Ishikawa (cell line): ENCODE measurements around the gene MSL2.
A peak's percentile ranks its signal among the peaks of the same experiment; 100 is the strongest.

Experiments used
- CEBPB ChIP-seq: IDR thresholded peaks from 2 replicates; pipeline ENCODE4 v1.6.1; 2012
- CREB1 ChIP-seq: IDR thresholded peaks from 2 replicates; pipeline ENCODE4 v1.6.1; 2012; ENCODE audit warnings: low read depth
- EGR1 ChIP-seq: IDR thresholded peaks from 2 replicates; pipeline ENCODE4 v1.6.1; 2012
- EP300 ChIP-seq: IDR thresholded peaks from 2 replicates; pipeline ENCODE4 v1.6.1; 2012; ENCODE audit warnings: borderline replicate concordance
- FOXM1 ChIP-seq: IDR thresholded peaks from 2 replicates; pipeline ENCODE4 v1.6.1; 2012; ENCODE audit warnings: low read depth, borderline replicate concordance
- MAX ChIP-seq: IDR thresholded peaks from 2 replicates; pipeline ENCODE4 v1.6.1; 2012
- NFIC ChIP-seq: IDR thresholded peaks from 2 replicates; pipeline ENCODE4 v1.6.1; 2012
- RAD21 ChIP-seq: IDR thresholded peaks from 2 replicates; pipeline ENCODE4 v1.6.1; 2012; ENCODE audit warnings: low read depth
- REST ChIP-seq: IDR thresholded peaks from 2 replicates; pipeline ENCODE4 v1.6.1; 2012; ENCODE audit warnings: low read depth, mild to moderate bottlenecking
- TAF1 ChIP-seq: IDR thresholded peaks from 2 replicates; pipeline ENCODE4 v1.6.1; 2012; ENCODE audit warnings: low read depth, mild to moderate bottlenecking
- TCF12 ChIP-seq: IDR thresholded peaks from 2 replicates; pipeline ENCODE4 v1.6.1; 2012; ENCODE audit warnings: low read depth
- TEAD4 ChIP-seq: IDR thresholded peaks from 2 replicates; pipeline ENCODE4 v1.6.1; 2012
- USF1 ChIP-seq: IDR thresholded peaks from 2 replicates; pipeline ENCODE4 v1.6.1; 2012
- YY1 ChIP-seq: IDR thresholded peaks from 2 replicates; pipeline ENCODE4 v1.6.1; 2012; ENCODE audit warnings: low read depth
- ZBTB7A ChIP-seq: IDR thresholded peaks from 2 replicates; pipeline ENCODE4 v1.6.1; 2012; ENCODE audit warnings: low read depth

Gene MSL2

GRCh38 chr3:136207489-136208115 is 11.5 kb upstream of the MSL2 start:
- TF ChIP-seq RAD21 (no peak), USF1 (no peak), REST (no peak), EP300 (no peak), MAX (no peak), EGR1 (no peak), TEAD4 (no peak)

GRCh38 chr3:136197159-136197793 is 1.1 kb upstream of the MSL2 start:
- TF ChIP-seq EGR1 (no peak), YY1 (no peak), TCF12 (no peak), EP300 (no peak), REST (no peak), CEBPB (no peak), USF1 (no peak)

GRCh38 chr3:136196401-136197158 is 445 bp upstream of the MSL2 start:
- TF ChIP-seq RAD21 (no peak; the same call in 1 of the 2 replicates), YY1 (peak; percentile 44), CREB1 (no peak), EGR1 (peak; percentile 40; the same call in 1 of the 2 replicates), FOXM1 (no peak), EP300 (0 out of 2 replicates have a peak, but pooled peaks have one; percentile 7), CEBPB (no peak), USF1 (peak; percentile 73), TEAD4 (0 out of 2 replicates have a peak, but pooled peaks have one; percentile 58), MAX (peak; percentile 99), TCF12 (no peak), TAF1 (peak; percentile 78), NFIC (peak; percentile 26; the same call in 1 of the 2 replicates), REST (no peak), ZBTB7A (no peak; the same call in 1 of the 2 replicates)
